SK-N-MC (cell line): ENCODE results near the gene DDX60.

Source experiments
- EZH2 ChIP-seq: fragments of 200-600 bp; sonication (generic); IDR thresholded peaks from one replicate; pipeline ENCODE4 v1.6.1; 2017; ENCODE audit warnings: antibody characterized with exemption
- POLR2AphosphoS5 ChIP-seq: IDR thresholded peaks from 2 replicates; pipeline ENCODE4 v1.6.1; 2012; ENCODE audit warnings: mild to moderate bottlenecking, low read depth, low read length, borderline replicate concordance

- TF ChIP-seq EZH2, result no peak
- TF ChIP-seq POLR2AphosphoS5, result no peak
Measured at GRCh38 chr4:168199260-168199957, 119.1 kb downstream of the DDX60 start.
